Sigmoid colon (tissue), 4 donors: Measurements from ENCODE around the gene TOX2.

Experiments
- CTCF ChIP-seq, 4 experiments: fragments of 450-650 bp in 3 of 4; fragments of 200-600 bp in 1 of 4; IDR thresholded peaks; one replicate each; pipeline ENCODE4 v1.5.1; 2016 to 2019; ENCODE audit warnings: antibody characterized with exemption in 4 of 4, mild to moderate bottlenecking in 3 of 4, moderate library complexity in 2 of 4
- POLR2A ChIP-seq, 2 donors: fragments of 450-650 bp; IDR thresholded peaks; one replicate each; pipeline ENCODE4 v1.6.1; 2016; ENCODE audit warnings: antibody characterized with exemption in 2 of 2, mild to moderate bottlenecking in 2 of 2, moderate library complexity in 2 of 2
- POLR2AphosphoS5 ChIP-seq, 4 donors: sonication (generic); formaldehyde crosslinking; IDR thresholded peaks; one replicate each; pipeline ENCODE4 v1.6.1; 2017; ENCODE audit warnings: antibody characterized with exemption in 4 of 4

DNA sequence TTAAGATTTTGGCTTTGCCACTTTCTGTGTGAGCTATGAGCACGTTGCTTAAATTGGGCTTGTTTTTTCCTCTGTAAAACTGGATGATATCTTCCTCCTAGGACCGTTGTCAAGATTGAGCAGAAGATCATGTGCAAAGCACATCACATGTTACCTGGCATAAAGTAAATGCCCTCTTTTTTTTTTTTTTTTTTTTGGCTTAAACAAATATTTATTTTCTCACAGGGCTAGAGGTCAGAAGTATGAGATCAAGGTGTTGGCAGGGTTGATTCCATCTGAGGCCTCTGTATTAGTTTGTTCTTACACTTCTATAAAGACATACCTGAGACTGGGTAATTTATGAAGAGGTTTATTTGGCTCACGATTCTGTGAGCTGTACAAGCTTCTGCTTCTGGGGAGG, 42.7 kb downstream of the TOX2 start:
- TF ChIP-seq POLR2A (IDR thresholded peaks at IDR 0.05): no peak
- TF ChIP-seq CTCF (IDR thresholded peaks at IDR 0.05): no peak
- no peak for TF ChIP-seq POLR2AphosphoS5 (IDR thresholded peaks at IDR 0.05)
